HG03460 (cell line): ENCODE measurements around the gene SMARCAD1.

ENCODE experiments used
- ATAC-seq: cut with Tn5 transposase; IDR thresholded peaks from one replicate; pipeline ENCODE4 v1.9.1; 2021; ENCODE audit not compliant: unreplicated experiment

The SMARCAD1 gene

GRCh38 chr4:94228493-94229216 lies 21.0 kb downstream of the SMARCAD1 start:
- no peak for ATAC-seq

GRCh38 chr4:94232519-94232918 lies 24.9 kb downstream of the SMARCAD1 start:
- no peak for ATAC-seq

- ATAC-seq: no peak
Measured at GRCh38 chr4:94235825-94236224, 28.2 kb downstream of the SMARCAD1 start.

GRCh38 chr4:94237271-94237670 lies 29.6 kb downstream of the SMARCAD1 start:
- no peak for ATAC-seq

- ATAC-seq: no peak
Measured at GRCh38 chr4:94238160-94238559, 30.5 kb downstream of the SMARCAD1 start.

GRCh38 chr4:94240384-94240783 lies 32.7 kb downstream of the SMARCAD1 start:
- no peak for ATAC-seq

GRCh38 chr4:94244087-94244828 lies 36.6 kb downstream of the SMARCAD1 start:
- no peak for ATAC-seq

- no peak for ATAC-seq
Measured at GRCh38 chr4:94244829-94245185, 37.1 kb downstream of the SMARCAD1 start.

GRCh38 chr4:94251094-94251493 lies 43.4 kb downstream of the SMARCAD1 start:
- no peak for ATAC-seq

- ATAC-seq: no peak
Measured at GRCh38 chr4:94253036-94253435, 45.4 kb downstream of the SMARCAD1 start.

GRCh38 chr4:94256144-94256783 lies 48.6 kb downstream of the SMARCAD1 start:
- no peak for ATAC-seq

- ATAC-seq: no peak
Measured at GRCh38 chr4:94256828-94257227, 49.2 kb downstream of the SMARCAD1 start.

GRCh38 chr4:94262163-94263016 lies 54.7 kb downstream of the SMARCAD1 start:
- ATAC-seq: no peak

- ATAC-seq: no peak
Measured at GRCh38 chr4:94267037-94267436, 59.4 kb downstream of the SMARCAD1 start.

GRCh38 chr4:94271248-94271647 lies 63.6 kb downstream of the SMARCAD1 start:
- no peak for ATAC-seq

GRCh38 chr4:94274912-94275311 lies 67.2 kb downstream of the SMARCAD1 start:
- ATAC-seq: no peak

GRCh38 chr4:94276204-94276603 lies 68.5 kb downstream of the SMARCAD1 start:
- ATAC-seq: no peak

GRCh38 chr4:94277534-94277933 lies 69.9 kb downstream of the SMARCAD1 start:
- ATAC-seq: no peak

- ATAC-seq: no peak
Measured at GRCh38 chr4:94278781-94279180, 71.1 kb downstream of the SMARCAD1 start.

- no peak for ATAC-seq
Measured at GRCh38 chr4:94284889-94285288, 77.2 kb downstream of the SMARCAD1 start.

GRCh38 chr4:94285666-94286065 lies 78.0 kb downstream of the SMARCAD1 start:
- ATAC-seq: no peak
